ENCODE data around the gene FGR.
"Not testable (repeated sequence)": the region's sequence is repeated elsewhere in the genome, so short reads cannot be mapped to it uniquely, and the experiment has no call there.

Gene FGR

DNA sequence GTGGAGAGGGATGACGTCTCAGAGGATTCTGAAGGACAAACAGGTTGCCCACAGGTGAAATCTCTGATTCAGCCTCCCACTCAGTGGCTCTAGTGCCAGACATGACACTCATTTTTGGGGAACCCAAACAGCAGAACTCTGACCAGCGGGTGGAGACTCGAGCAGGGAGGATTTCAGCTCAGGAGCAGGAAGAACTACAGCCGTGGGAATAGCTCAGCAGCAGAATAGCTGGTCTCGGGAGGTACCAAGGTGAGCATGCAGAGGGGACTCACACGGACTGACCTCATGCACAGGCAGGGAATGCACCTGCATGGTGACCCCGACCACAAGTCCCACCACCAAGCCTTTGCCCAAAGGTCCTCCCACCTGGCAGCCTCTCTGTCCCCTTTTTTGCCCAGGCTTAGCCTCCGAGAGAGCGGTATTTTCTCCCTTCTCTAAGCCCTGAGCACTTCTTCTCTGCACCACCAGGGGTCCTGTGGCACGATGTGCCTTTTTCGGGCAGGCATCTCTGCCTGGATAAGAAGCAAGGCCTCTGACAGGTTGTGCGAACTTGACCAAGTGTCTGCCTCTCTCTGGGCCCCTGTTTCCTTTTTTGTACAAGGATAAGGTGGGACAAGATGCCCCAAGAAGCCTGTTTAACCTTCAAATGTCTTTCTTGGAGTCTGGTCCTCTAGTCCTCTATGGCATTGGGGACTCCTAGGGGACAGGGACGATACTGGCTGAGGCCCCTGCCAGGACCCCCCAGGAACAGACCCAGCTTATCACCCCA is 8.8 kb upstream of the FGR start:
- Histone ChIP-seq H3K9ac (no peak overlapping the region), H3K36me3 (ENCODE audit: insufficient read depth) (no peaks in the 10 kb centered on the region), H2AFZ (ENCODE audit: low read depth) (peak overlapping the region; percentile 9; the same call in 1 of the 2 replicates), H3K4me3 (IDR thresholded peaks at IDR 0.05; ENCODE audit: insufficient read depth, low read depth, low read length) (no peak overlapping the region), H4K20me1 (ENCODE audit: insufficient read depth) (no peaks in the 10 kb centered on the region), H3K79me2 (ENCODE audit: insufficient read depth, low read depth) (no peaks in the 10 kb centered on the region), H3K4me2 (no peak overlapping the region), H3K4me1 (ENCODE audit: low read depth, poor library complexity, severe bottlenecking) (no peaks in the 10 kb centered on the region), H3K27me3 (ENCODE audit: insufficient read depth, low read depth) (no peaks in the 10 kb centered on the region), H3K27ac (no peak overlapping the region)
- TF ChIP-seq, protein P1, sequence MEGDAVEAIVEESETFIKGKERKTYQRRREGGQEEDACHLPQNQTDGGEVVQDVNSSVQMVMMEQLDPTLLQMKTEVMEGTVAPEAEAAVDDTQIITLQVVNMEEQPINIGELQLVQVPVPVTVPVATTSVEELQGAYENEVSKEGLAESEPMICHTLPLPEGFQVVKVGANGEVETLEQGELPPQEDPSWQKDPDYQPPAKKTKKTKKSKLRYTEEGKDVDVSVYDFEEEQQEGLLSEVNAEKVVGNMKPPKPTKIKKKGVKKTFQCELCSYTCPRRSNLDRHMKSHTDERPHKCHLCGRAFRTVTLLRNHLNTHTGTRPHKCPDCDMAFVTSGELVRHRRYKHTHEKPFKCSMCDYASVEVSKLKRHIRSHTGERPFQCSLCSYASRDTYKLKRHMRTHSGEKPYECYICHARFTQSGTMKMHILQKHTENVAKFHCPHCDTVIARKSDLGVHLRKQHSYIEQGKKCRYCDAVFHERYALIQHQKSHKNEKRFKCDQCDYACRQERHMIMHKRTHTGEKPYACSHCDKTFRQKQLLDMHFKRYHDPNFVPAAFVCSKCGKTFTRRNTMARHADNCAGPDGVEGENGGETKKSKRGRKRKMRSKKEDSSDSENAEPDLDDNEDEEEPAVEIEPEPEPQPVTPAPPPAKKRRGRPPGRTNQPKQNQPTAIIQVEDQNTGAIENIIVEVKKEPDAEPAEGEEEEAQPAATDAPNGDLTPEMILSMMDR (conservative IDR thresholded peaks at IDR 0.05; ENCODE audit: low read depth, low read length), result peak; percentile 81

DNA sequence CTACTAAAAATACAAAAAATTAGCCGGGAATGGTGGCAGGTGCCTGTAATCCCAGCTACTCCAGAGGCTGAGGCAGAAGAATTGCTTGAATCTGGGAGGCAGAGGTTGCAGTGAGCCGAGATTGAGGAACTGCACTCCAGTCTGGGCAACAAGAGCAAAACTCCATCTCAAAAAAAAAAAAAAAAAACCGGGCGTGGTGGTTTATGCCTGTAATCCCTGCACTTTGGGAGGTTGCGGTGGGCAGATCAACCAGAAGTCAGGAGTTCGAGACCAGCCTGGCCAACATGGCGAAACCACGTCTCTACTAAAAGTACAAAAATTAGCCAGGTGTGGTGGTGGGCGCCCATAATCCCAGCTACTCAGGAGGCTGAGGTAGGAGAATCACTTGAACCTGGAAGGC is 5.5 kb upstream of the FGR start:
- H2AFZ ChIP-seq (ENCODE audit: low read depth); H3K4me2 ChIP-seq; H4K20me1 ChIP-seq (ENCODE audit: insufficient read depth); H3K27ac ChIP-seq; H3K36me3 ChIP-seq (ENCODE audit: insufficient read depth); H3K27me3 ChIP-seq (ENCODE audit: insufficient read depth, low read depth); H3K4me1 ChIP-seq (ENCODE audit: low read depth, poor library complexity, severe bottlenecking); H3K79me2 ChIP-seq (ENCODE audit: insufficient read depth, low read depth); H3K4me3 ChIP-seq (IDR thresholded peaks at IDR 0.05; ENCODE audit: insufficient read depth, low read depth, low read length); H3K9ac ChIP-seq: not testable (repeated sequence)

DNA sequence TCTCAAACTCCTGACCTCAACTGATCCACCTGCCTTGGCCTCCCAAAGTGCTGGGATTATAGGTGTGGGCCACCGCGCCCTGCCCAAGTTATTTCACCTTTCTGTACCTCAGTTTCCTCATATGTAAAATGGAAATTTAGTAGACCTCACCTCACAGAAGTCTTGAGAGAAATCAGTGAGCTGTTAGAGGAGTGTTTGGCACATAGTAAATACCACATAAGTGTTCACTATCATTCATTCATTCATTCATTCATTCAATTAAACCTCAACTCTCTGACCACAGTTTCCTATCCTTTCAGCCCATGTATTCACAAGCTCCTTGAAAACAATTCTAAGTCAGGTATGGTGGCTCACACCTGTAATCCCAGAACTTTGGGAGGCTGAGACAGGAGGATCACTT is 3.8 kb upstream of the FGR start:
- Histone ChIP-seq H4K20me1 (ENCODE audit: insufficient read depth) (no peaks in the 10 kb centered on the region), H3K27me3 (ENCODE audit: insufficient read depth, low read depth) (no peaks in the 10 kb centered on the region), H3K9ac (no peak overlapping the region), H3K27ac (no peak overlapping the region), H3K79me2 (ENCODE audit: insufficient read depth, low read depth) (no peaks in the 10 kb centered on the region), H3K4me3 (IDR thresholded peaks at IDR 0.05; ENCODE audit: insufficient read depth, low read depth, low read length) (no peak overlapping the region), H3K4me1 (ENCODE audit: low read depth, poor library complexity, severe bottlenecking) (no peaks in the 10 kb centered on the region), H3K4me2 (no peak overlapping the region), H3K36me3 (ENCODE audit: insufficient read depth) (no peaks in the 10 kb centered on the region), H2AFZ (ENCODE audit: low read depth) (no peak overlapping the region)
- TF ChIP-seq, protein P1 (conservative IDR thresholded peaks at IDR 0.05; ENCODE audit: low read depth, low read length), result no peak

DNA sequence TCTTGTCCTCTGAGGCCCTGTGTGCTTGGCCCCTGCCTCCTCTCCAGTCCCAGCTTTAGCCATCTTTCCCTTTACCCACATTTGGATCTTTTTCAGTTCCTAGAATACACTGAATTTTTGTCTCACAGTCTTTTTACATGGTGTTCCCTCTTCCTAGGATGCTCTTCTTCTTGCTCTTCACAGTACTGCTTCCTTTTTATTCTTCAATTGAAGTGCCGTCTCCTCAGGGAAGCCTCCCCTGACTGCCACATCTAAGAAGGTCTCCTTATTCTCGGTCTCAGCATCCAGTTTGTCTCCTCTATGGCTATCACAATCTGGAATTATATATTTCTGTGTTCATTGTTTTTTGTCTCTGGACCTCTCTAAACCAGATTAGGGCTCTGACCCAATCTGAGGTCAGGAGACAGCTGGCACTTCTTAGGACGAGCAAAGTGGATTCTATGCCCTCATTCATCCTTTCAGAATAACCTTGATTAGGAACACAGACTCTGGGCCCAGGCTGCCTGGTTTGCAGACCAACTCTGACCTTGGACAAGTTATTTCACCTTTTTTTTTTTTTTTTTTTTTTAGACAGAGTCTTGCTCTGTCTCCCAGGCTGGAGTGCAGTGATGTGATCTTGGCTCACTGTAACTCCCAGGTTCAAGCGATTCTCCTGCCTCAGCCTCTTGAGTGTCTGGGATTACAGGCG is 3.2 kb upstream of the FGR start:
- Histone ChIP-seq H3K27me3 (ENCODE audit: insufficient read depth, low read depth) (no peaks in the 10 kb centered on the region), H3K9ac (no peak overlapping the region), H3K4me3 (IDR thresholded peaks at IDR 0.05; ENCODE audit: insufficient read depth, low read depth, low read length) (no peak overlapping the region), H4K20me1 (ENCODE audit: insufficient read depth) (no peaks in the 10 kb centered on the region), H3K4me2 (no peak overlapping the region), H3K27ac (no peak overlapping the region), H3K79me2 (ENCODE audit: insufficient read depth, low read depth) (no peaks in the 10 kb centered on the region), H3K36me3 (ENCODE audit: insufficient read depth) (no peaks in the 10 kb centered on the region), H2AFZ (ENCODE audit: low read depth) (no peak overlapping the region), H3K4me1 (ENCODE audit: low read depth, poor library complexity, severe bottlenecking) (peaks cover 6% of the 10 kb centered on the region)
- TF ChIP-seq, protein P1 (conservative IDR thresholded peaks at IDR 0.05; ENCODE audit: low read depth, low read length), result no peak
